Heart left ventricle (tissue), 16 donors: ENCODE data around the gene RFC5. TPM values are rescaled to one million over a fixed set of nuclear protein-coding genes. Genes with fewer than 3 reads are reported as not detected.

Source experiments
- ATAC-seq, 4 donors: fragments of 200-7000 bp; cut with Tn5 transposase; one replicate each; pipeline ENCODE4 v1.9.1; 2020 to 2022; ENCODE audit warnings: moderate library complexity in 4 of 4, mild to moderate bottlenecking in 3 of 4, moderate number of reproducible peaks in 1 of 4
- DNase-seq, 5 donors: peaks; one replicate each; pipeline ENCODE4 v3.0.0-alpha.2; 2020
- H3K27ac ChIP-seq, 12 donors: fragments of 200-600 bp; sonication (generic) in 4 of 12; one replicate each; pipeline versions ENCODE4 v1.5.0 to v1.8.0; 2016 to 2022; ENCODE audit warnings: mild to moderate bottlenecking in 2 of 12
- H3K27me3 ChIP-seq, 9 donors: fragments of 200-600 bp; sonication (generic) in 2 of 9; one replicate each; pipeline versions ENCODE4 v1.5.1 to v1.8.0; 2016 to 2022; ENCODE audit warnings: mild to moderate bottlenecking in 3 of 9
- H3K36me3 ChIP-seq, 9 donors: fragments of 200-600 bp; sonication (generic) in 2 of 9; one replicate each; pipeline versions ENCODE4 v1.5.0 to v1.8.0; 2018 to 2022; ENCODE audit warnings: mild to moderate bottlenecking in 2 of 9
- H3K4me1 ChIP-seq, 12 donors: fragments of 200-600 bp; sonication (generic) in 4 of 12; one replicate each; pipeline versions ENCODE4 v1.5.0 to v1.8.0; 2016 to 2022; ENCODE audit warnings: mild to moderate bottlenecking in 3 of 12
- H3K4me3 ChIP-seq, 12 donors: fragments of 200-600 bp; sonication (generic) in 4 of 12; one replicate each; pipeline versions ENCODE4 v1.5.0 to v1.8.0; 2017 to 2022; ENCODE audit warnings: mild to moderate bottlenecking in 9 of 12, moderate library complexity in 4 of 12
- H3K9me3 ChIP-seq, 12 donors: fragments of 200-600 bp; sonication (generic) in 4 of 12; one replicate each; pipeline versions ENCODE4 v1.5.0 to v1.8.0; 2016 to 2022; ENCODE audit warnings: mild to moderate bottlenecking in 1 of 12
- CTCF ChIP-seq, 12 donors: fragments of 200-600 bp; sonication (generic) in 4 of 12; IDR thresholded peaks; one replicate each; pipeline versions ENCODE4 v1.5.0 to v1.8.0; 2018 to 2022; ENCODE audit warnings: antibody characterized with exemption in 12 of 12, mild to moderate bottlenecking in 5 of 12
- POLR2A ChIP-seq, 2 donors: fragments of 450-650 bp; IDR thresholded peaks; one replicate each; pipeline ENCODE4 v1.6.1; 2017; ENCODE audit warnings: antibody characterized with exemption in 2 of 2, mild to moderate bottlenecking in 2 of 2, moderate library complexity in 2 of 2
- WGBS, 4 donors: extraction: QIAGEN DNeasy Blood & Tissue Kit in 2 of 4; methylation state at CpG; one replicate each; pipeline versions ENCODE4 v1.1.5 to v1.1.7; 2013 to 2018; 5-methylcytosine and 5-hydroxymethylcytosine counted together
- intact Hi-C, 10 donors: fragments of 100-400 bp; cut with DNase I; formaldehyde crosslinking; loops; one replicate each; pipeline versions ENCODE4 v1.11.1 to v1.14.2; 2022
- polyA plus RNA-seq, 2 donors: library from polyadenylated mRNA; stranded (reverse); fragments of 200-250 nt; gene quantifications; one replicate each; pipeline ENCODE4 v1.2.3, GENCODE V29; 2013
- total RNA-seq, 9 donors: library from RNA; depleted of rRNA in 2 of 9; stranded (reverse); fragments of >200 nt in 2 of 9; fragmentation: NEBNext Ultra II Directional in 3 of 9; extraction: Animal tissue kit (Norgen Biotek cat#: 25700) in 3 of 9; gene quantifications; one replicate each; pipeline versions ENCODE4 v1.1.0 to v1.2.4, GENCODE V29; 2016 to 2023
- donor health status: ischemic (EF 13 %, LVEDD 7.1; RV severe dilation, severe dysfunction).
- donor health status: healthy with polysubstance abuse.
- donor health status: DM: no; HTN: yes; CAD: no.
- donor health status: DM: no; HTN: no; CAD: no.
- donor health status: ischemic (EF 25% LVEDD 6.9; RV normal size, moderate dysfunction).
- donor health status: ischemic (EF 25% LVEDD 5.7; RV mildly dilated, moderate dysfunction).
- donor health status: healthy.
- donor health status: DM: yes; HTN: yes; CAD: no.
- donor health status: ischemic (EF 35%, LVEDD 5.7; RV mildly dilated, moderate dysfunction).
- donor health status: nonischemic (EF 11% LVEDD 7.7; RV severe dilation, severe dysfunction).
- donor health status: DM: yes; HTN: yes; CAD: no.
- donor health status: PGD.
- donor health status: ischemic (EF 29% LVEDD 5.4; RV normal size, mild dysfunction).
- donor health status: nonischemic (EF 23%, LVEDD 6.1; RV moderate dilation, normal function).

The RFC5 gene
- total and polyA plus RNA-seq, 11 donors, result 2.3 to 8.2 (median 4.7) TPM

GRCh38 chr12:118061873-118062843 is 45.7 kb downstream of the RFC5 start:
- ATAC-seq (peak in 3 of 4 donors; percentile 23 to 40 (median 37)), DNase-seq (peak in 4 of 5 donors; percentile 31 to 65 (median 48))
- Histone ChIP-seq H3K27ac (peak overlapping the region; percentile 93 to 100 (median 98)), H3K9me3 (no peaks in the 10 kb centered on the region), H3K4me3 (peak overlapping the region; percentile 57 to 99 (median 79)), H3K36me3 (peaks cover 0 to 6% (median 0%) of the 10 kb centered on the region in 9 donors), H3K4me1 (peaks cover 0 to 52% (median 22%) of the 10 kb centered on the region in 12 donors), H3K27me3 (no peaks in the 10 kb centered on the region)
- TF ChIP-seq CTCF (IDR thresholded peaks at IDR 0.05) (no peak), POLR2A (IDR thresholded peaks at IDR 0.05) (no peak)
- 2 to 7% (median 4%) methylated on average over 44 of the region's 44 CpGs for WGBS, 4 donors
- intact Hi-C loops, result loop anchor here in 8 of 10 donors (2.0 to 5.0 kb wide), 8 partner anchors 40 to 315 kb away; partner anchors contain the start of genes VSIG10 (in 5 of the 8), RFC5 (in 4 of the 8), SUDS3 (in 2 of the 8) and TAOK3 (in 1 of the 8)

DNA sequence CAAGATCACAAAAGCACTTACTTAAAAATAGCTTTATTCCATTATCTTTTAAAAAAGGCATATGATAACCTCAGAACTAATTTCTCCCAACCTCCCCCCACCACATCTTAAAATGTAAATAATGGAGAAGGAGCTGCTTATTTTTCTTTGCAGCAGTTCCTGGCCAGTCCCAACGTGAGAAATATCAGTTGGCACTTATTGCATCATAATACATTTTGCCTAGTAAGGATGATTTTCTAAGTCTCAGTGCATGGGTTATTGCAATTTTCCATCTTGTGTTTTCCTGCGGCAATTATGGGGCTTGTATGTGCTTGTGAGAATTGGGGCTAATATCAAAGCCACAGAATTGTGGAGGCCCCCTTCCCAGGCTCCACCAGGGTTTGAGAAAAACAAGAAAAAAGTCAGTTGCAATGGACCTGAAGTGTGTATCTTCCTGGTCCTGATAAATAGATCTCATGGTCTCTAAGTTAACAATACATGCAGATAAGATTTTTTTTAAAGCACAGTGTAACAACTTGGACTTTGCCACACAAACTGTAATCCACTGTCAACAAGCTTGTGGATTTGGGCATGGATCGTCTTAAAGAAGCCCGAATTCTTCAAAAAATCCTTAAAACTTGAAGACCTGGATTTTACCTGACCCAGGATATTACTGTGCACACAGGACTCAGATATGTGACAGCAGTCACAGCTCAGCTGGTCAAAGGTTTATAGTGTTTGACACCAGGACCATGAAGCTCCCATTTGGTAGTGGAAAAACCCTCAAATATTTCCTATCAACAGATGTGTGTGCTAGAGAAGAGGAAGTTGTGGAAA is 47.3 kb downstream of the RFC5 start:
- 79 to 84% (median 82%) methylated on average over 4 of the region's 4 CpGs for WGBS, 4 donors
- DNase-seq, result no peak
- Histone ChIP-seq H3K4me1 (peaks cover 0 to 50% (median 18%) of the 10 kb centered on the region in 12 donors), H3K9me3 (no peaks in the 10 kb centered on the region), H3K36me3 (peaks cover 0 to 6% (median 0%) of the 10 kb centered on the region in 9 donors), H3K27me3 (no peaks in the 10 kb centered on the region), H3K4me3 (no peak overlapping the region), H3K27ac (peak overlapping the region in 1 of 12 donors; percentile 12)
- ATAC-seq, result no peak
- TF ChIP-seq CTCF (IDR thresholded peaks at IDR 0.05) (no peak), POLR2A (IDR thresholded peaks at IDR 0.05) (no peak)
- intact Hi-C loops, result loop anchor here in 7 of 10 donors (2.0 to 5.0 kb wide), 5 partner anchors 39 to 314 kb away; partner anchors contain the start of genes VSIG10 (in 5 of the 7), RFC5 (in 3 of the 7), SUDS3 (in 1 of the 7) and TAOK3 (in 1 of the 7)

GRCh38 chr12:118064608-118065007 is 48.1 kb downstream of the RFC5 start:
- DNase-seq, result no peak
- intact Hi-C loops, result loop anchor here in 7 of 10 donors (5.0 kb wide), 4 partner anchors 38 to 313 kb away; partner anchors contain the start of genes VSIG10 (in 6 of the 7), RFC5 (in 2 of the 7), SUDS3 (in 1 of the 7) and TAOK3 (in 1 of the 7)
- H3K27ac ChIP-seq, result peak overlapping the region in 1 of 12 donors; percentile 50
- no peak for ATAC-seq
- H3K27me3 ChIP-seq, result no peaks in the 10 kb centered on the region
- WGBS, 4 donors, result 50 to 57% (median 54%) methylated on average over 2 of the region's 2 CpGs
- peaks cover 0 to 6% (median 0%) of the 10 kb centered on the region in 9 donors for H3K36me3 ChIP-seq
- peaks cover 0 to 41% (median 11%) of the 10 kb centered on the region in 12 donors for H3K4me1 ChIP-seq
- no peaks in the 10 kb centered on the region for H3K9me3 ChIP-seq
- H3K4me3 ChIP-seq, result no peak overlapping the region
- TF ChIP-seq CTCF (IDR thresholded peaks at IDR 0.05) (peak in 2 of 12 donors; percentile 12 to 20), POLR2A (IDR thresholded peaks at IDR 0.05) (no peak)
